NCI-H69 (cell line): Measurements from ENCODE around the gene ZBTB11.
A peak's percentile ranks its signal among the peaks of the same experiment; 100 is the strongest.
"Not testable (repeated sequence)": the region's sequence is repeated elsewhere in the genome, so short reads cannot be mapped to it uniquely, and the experiment has no call there.

Source experiments
- DNase-seq: peaks from one replicate; lab custom pipeline; 2025; lab: John Stamatoyannopoulos, UW

The ZBTB11 gene

GRCh38 chr3:101643861-101644613 is 32.9 kb downstream of the ZBTB11 start:
- no peak for DNase-seq

GRCh38 chr3:101643009-101643844 is 33.7 kb downstream of the ZBTB11 start:
- no peak for DNase-seq

GRCh38 chr3:101642441-101642840 is 34.5 kb downstream of the ZBTB11 start:
- no peak for DNase-seq

- DNase-seq, result not testable (repeated sequence)
Observed at GRCh38 chr3:101641397-101642115, 35.4 kb downstream of the ZBTB11 start.

GRCh38 chr3:101640256-101640655 is 36.7 kb downstream of the ZBTB11 start:
- no peak for DNase-seq

- DNase-seq, result no peak
Observed at GRCh38 chr3:101639280-101639963, 37.5 kb downstream of the ZBTB11 start.

GRCh38 chr3:101638261-101638745 is 38.6 kb downstream of the ZBTB11 start:
- DNase-seq, result peak; percentile 46

- no peak for DNase-seq
Observed at GRCh38 chr3:101637451-101637850, 39.5 kb downstream of the ZBTB11 start.

- DNase-seq, result peak; percentile 57
Observed at GRCh38 chr3:101635954-101636798, 40.8 kb downstream of the ZBTB11 start.

GRCh38 chr3:101635345-101635744 is 41.6 kb downstream of the ZBTB11 start:
- DNase-seq, result no peak

GRCh38 chr3:101634591-101635196 is 42.2 kb downstream of the ZBTB11 start:
- no peak for DNase-seq

- no peak for DNase-seq
Observed at GRCh38 chr3:101633186-101633585, 43.7 kb downstream of the ZBTB11 start.

- no peak for DNase-seq
Observed at GRCh38 chr3:101632586-101632985, 44.3 kb downstream of the ZBTB11 start.

GRCh38 chr3:101631959-101632358 is 45.0 kb downstream of the ZBTB11 start:
- DNase-seq, result not testable (repeated sequence)

GRCh38 chr3:101631098-101631796 is 45.7 kb downstream of the ZBTB11 start:
- DNase-seq, result no peak

GRCh38 chr3:101629219-101629618 is 47.7 kb downstream of the ZBTB11 start:
- no peak for DNase-seq

- no peak for DNase-seq
Observed at GRCh38 chr3:101625879-101626278, 51.1 kb downstream of the ZBTB11 start.

GRCh38 chr3:101624857-101625256 is 52.1 kb downstream of the ZBTB11 start:
- no peak for DNase-seq

- DNase-seq, result no peak
Observed at GRCh38 chr3:101623656-101624055, 53.3 kb downstream of the ZBTB11 start.

GRCh38 chr3:101619734-101620133 is 57.2 kb downstream of the ZBTB11 start:
- no peak for DNase-seq
